COLO829 (cell line): Measurements from ENCODE around the gene SPEN.
"Not testable (repeated sequence)": the region's sequence is repeated elsewhere in the genome, so short reads cannot be mapped to it uniquely, and the experiment has no call there.

Source experiments
- DNase-seq: peaks from one replicate; pipeline ENCODE4 v3.0.0; 2012; ENCODE audit warnings: low spot score

The SPEN gene

DNA sequence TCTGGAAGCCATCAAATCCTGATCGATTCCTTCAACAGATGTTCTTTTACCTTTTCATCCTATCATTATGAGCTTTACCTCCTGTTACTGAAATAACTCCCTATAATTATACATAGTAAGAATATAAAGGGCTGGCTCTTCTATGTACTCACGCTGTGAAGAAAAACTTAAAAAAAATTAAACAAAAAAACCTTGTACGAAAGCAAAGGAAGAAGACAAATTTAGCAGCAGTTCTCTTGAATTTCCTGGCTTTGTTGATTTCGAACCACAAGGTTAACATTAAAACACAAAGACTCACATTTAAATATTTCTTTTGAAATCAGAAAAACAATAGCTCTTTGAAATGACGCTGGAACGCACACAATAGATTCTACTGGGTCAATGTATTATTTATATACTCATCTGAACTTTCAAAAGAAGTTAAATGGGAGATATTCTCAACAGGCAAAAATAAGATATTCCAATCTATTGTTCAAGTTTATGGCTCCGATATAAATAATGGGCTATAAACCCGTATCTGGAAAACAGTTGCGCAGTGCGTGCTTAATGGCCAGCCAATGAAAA is 13.6 kb upstream of the SPEN start:
- no peak for DNase-seq

DNA sequence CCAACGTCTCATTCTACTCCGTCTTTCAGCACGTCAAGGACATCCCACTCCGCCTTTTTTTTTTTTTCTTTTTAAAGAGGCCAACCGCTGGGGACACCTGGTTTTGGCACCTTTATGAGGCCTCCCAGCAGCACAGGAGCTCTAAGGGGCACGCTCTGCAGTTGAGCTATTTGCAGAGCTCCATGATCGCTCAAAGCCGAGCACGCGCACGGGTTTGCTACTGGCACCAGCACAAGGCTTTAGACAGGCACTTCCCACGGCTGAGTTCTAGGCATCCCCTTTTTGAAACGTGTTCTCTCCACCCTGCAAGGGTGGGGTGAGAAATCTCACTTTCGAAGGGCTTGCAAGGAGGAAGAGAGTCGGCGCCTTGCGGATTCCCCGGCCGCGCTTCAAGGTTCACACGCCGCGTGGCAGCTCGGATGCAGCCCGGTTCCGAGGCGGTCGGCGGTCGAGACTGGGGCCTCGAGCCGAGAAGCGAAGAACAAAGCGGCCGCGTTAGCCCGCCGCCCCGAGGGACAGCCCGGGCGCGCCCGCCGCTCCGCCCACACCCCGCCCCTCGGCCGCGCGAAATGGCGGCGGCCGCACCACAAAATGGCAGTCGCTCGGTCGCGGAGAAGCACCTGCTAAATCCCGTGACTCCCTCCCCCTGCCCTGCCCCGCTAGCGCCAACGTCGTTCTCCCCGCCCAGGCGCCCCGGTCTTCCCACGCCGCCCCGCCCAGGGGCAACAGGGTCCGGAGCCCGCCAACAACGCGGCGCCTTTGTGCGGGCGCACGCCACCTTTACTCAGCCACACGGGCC is 12.9 kb upstream of the SPEN start:
- DNase-seq, result peak; percentile 72

DNA sequence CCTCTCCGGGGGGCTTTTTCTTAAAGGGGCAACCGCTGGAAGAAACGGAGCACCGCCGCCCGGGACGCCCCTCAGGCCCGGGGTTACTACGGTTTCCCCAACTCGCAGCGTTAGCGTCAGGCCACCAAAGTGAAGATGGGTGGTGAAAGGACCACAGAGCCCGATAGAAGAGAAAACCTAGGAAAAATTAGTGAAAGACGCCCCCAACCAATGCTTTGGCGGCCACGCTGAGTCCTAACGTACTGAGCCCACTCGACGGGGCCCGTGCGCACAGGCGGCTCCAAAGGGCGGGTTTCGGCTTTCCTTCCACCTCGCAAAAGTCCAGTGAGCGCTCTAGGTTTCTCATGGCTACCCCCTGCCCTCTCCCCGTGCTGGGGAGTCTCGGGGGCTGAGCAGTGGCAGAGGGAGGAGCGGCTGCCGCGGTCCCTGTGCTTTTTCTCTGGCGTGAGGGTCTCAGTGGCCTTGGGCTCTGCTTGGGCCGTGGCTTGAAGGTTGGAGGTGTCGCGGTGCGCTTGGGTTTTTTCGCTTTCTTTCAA is 12.2 kb upstream of the SPEN start:
- DNase-seq, result no peak

DNA sequence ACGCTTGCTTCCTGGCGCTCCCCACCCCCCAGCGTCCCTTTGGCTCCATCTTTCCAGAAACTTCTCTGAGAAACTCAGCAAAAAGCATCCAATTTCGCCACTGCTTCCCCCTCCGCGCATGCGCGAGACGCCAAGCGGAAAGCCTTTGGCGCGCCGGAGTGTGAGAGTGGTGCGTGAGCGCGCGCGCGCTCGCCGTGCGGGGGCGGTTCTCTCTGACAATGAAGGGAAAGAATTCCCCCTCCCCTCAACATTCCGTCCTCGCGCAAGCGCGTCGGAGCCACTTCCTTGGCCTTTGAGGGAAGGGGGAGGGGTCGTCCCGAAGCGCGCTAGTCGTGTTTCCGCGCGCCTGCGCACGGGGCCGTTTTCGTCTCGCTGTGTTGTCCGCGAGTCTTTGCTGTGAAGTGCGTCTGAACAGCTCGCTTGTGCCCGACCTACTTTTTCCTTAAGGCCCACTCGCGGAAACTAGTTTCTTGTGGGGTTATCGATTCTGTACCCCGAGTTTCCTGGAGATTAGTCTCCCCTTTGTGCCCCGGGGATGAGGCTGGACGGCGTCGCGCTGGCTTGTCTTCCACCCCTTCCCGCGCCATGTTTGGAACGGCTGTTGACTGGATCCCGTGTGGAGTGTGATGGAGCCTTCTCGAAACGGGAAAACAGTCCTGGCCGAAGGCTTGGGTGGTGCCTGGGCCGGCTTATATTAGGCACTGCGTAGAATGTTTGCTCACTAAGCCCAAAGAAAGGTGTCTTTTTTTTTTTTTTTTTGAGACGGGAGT is 11.6 kb upstream of the SPEN start:
- peak; percentile 98 for DNase-seq

DNA sequence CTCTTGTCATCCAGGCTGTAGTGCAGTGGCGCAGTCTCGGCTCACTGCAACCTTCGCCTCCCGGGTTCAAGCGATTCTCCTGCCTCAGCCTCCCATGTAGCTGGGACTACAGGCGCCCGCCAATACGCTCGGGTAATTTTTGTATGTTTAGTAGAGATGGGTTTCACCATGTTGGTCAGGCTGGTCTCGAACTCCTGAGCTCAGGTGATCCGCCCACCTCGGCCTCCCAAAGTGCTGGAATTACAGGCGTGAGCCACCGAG is 11.1 kb upstream of the SPEN start:
- DNase-seq, result not testable (repeated sequence)

DNA sequence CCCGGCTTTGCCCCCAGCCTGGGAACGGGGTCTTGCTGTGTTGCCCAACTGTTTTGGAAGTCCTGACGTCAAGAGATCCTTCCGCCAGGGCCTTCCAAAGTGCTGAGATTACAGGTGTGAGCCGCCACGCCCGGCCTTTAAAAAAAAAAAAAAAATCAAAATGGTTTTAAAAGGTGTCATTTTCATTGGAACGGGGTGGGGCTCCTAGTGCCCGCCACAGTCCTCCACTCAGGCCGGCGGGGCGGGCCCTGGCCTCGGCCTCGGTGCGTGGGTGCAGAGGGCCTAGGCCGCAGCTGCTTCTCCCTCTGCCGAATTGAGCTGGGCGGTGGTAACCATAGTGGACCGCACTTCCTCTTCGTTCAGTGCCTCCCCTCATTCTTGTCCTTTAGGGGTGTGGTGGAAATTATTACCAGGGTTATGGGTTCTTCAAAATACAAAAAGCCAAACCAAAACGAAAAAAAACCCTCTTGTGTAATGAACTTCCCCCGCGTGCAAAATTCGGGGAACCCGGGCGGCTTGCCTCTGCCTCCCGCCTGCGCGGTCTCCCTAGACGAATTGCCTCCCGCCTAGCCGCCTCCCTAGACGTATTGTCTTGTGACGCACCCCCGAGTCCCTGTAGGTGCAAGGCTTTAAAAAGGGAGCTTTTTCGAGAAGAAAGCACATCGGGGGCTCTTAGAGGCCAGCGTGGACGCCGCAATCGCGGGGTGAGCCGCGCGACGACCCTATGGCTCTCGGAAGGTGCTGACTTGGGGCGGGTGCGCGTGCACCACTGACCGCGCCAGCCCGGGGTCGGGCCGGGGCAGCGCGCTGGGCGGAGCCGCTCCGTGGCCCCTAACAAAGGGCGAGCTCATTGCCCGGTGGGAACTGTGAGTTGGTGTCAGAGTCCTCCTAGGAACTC is 10.5 kb upstream of the SPEN start:
- no peak for DNase-seq

DNA sequence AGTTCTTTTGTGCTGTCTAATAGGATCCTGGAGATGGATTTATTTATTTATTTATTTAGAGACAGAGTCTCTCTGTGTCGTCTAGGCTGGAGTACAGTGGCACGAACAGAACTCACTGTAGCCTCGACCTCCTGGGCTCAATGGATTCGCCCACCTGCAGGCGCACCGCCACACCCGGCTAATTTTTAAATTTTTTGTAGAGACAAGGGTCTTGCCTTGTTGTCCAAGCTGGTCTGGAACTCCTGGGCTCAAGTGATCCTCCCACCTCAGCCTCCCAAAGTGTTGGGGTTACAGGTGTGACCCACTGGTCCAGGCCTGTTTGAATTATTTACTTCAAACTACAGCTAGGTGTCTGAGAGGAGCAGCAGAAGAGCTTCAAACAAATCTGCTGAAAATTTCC is 9.6 kb upstream of the SPEN start:
- no peak for DNase-seq

DNA sequence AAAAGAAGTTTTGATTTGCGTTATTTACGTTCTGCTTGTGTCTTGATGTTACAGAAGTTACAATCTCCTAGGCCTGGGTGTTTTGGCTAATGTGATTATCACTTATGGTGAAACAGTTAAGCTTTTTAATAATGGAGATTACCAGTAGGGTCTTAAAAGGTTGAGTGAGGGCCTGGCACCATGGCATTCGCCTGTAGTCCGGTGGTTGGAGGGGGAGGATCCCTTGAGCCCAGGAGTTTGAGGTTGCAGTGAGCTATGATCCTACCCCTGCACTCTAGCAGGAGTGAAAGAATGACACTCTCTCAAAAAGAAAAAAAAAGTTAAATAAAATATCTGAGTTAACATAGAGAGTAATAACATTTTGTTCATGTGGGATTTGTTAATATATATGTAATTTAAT is 8.8 kb upstream of the SPEN start:
- no peak for DNase-seq

DNA sequence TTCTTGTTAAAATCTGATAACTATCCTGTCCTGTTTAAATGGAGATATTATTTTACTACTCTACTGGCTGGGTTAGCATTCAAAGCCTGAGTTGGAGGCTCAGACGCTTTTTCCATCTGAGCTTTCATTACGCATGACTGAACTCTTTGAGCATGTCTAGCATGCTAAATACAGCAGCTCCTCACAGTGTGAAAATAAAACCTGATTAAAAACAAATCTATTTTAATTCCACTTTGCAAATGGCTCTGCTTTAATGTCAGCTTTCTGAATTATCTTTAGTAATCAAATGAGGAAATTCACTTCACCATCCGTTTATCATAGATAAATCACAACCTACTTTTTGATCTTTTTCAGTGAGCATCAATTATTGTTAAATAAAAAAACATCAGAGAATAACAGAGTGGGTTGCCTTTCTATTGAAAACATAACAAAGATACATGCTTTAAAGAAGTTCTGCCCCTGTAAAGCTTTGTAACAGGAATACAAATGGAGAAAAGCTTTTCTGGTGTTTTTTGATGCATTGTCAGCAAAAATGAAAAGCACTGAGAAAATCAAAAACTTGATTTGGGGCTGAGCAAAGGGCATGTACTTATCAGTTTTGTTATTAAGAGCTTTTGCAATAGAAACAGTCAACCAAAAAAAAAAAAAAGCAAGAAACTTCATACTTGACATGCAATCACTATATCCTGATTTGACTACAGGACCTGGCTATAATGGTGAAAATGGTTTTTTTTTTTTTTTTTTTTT is 3.5 kb upstream of the SPEN start:
- DNase-seq, result no peak

DNA sequence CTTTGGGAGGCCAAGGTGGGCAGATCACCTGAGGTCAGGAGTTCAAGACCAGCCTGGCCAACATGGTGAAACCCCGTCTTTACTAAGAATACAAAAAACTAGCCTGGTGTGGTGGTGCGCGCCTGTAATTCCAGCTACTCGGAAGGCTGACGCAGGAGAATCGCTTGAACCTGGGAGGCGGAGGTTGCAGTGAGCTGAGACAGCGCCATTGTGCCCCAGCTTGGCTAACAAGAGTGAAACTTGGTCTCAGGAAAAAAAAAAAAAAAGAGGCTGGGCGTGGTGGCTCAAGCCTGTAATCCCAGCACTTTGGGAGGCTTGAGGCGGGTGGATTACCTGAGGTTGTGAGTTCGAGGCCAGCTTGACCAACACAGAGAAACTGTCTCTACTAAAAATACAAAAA is 1.5 kb upstream of the SPEN start:
- DNase-seq, result not testable (repeated sequence)

DNA sequence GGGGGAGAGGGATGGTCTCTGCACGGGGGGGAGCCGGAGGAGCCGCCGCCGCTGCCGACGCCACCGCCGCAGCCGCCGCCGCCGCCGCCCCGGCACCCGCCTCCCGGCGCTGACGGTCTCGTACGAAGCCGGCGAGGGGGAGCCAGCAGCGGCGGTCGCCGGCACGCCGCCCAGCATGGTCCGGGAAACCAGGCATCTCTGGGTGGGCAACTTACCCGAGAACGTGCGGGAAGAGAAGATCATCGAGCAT is 311 bp downstream of the SPEN start:
- no peak for DNase-seq

DNA sequence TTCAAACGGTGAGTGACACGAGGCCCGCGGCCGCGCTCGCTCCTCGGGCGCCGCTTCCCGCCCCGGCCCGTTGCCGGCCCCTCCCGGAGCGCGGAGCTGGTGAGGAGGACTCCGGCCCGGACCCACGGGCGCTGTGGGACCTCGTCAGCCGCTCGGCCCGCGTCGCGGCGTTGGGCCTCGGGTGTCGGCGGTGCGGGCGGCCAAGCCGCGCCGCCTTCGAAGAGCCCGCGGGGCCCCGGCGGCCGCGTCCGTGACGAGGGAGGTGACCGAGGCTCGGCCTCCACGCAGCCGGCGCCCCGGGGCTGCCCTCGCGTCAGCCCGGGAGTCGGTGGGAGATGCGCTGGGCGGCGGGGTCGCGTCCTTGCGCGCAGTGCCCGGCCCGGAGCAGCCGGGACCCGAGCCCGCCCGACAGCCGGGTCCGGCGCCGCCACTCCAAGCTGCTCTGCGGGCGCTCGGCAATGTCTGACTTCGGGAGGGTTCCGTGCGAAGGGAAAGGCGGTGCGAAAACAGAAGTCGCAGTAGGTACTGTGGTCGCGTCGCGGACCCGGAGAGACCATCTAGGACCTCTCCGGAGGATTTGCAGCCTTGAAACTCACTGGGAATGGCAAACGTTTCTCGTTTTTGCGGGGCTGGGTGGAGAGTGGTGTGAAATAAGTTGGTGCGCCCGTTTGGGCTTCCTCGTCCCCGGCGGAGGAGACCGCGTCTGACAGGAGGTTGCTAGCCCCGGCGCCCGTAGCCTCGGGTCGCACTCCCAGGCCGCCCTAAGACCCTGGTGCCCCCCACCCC is 829 bp downstream of the SPEN start:
- no peak for DNase-seq

DNA sequence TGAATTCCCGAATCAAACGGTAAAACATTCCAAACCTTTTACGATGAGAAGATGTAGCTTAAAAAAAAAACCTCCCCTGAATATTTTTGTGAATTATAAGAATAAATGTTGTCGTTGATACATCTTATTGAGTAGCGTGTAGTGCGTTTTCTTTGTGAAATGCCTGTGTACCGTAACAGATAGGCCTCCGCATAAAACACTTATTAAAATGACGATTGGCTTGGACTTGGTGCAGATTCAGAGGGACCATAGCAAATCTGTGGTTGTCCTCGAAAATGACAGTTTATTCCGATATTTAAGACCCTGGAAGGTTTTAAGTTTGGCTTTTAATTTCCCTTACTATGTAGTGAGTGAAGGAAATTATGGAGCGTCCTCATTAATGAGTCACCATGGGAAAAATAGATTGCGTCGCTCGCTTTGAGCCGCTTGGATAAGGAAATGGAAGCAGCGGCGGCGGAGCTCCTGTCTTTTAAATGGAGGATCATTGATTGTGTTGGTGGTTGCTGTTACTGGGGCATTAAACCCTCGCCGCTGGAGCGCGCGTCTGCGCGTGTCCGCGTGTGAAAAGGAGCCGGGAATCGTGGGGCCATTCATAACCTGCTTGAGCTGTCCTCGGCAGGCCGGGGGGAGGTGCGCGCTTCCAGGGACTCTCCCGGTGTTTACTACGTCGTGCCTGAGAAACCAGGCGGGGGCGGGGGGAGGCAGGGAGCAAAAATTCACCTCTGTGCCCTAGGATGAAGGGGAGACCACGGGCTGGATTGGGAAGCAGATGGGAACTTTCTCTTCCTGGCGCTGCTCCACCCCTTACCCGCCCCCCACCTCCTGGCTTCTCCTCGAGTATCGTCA is 1.6 kb downstream of the SPEN start:
- no peak for DNase-seq

DNA sequence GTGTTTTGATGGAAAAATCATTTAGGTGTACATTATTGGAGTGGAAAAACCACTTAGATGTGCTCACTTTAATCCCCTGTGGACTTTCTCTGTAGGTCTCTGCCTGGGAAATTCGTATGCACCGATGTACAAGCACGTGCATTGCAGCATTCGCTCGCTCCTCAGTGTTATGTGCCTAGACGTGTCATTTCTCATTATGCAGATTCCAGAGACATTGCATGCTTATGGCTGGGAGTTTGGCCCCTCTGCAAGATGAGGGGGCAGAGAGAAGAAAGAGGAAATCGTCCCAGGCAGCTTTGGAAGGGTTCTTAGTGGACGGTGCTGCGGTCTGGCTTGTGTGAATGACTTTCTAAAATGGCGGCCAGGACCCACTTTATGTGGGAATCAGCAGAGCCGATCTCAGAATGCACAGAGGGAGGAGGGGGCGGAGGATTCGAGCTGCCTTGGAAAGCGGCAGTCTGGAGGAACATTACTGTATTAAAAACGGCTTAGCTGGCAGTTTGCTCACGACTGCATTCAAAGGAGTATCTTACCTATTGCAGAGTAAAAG is 2.3 kb downstream of the SPEN start:
- DNase-seq, result no peak

DNA sequence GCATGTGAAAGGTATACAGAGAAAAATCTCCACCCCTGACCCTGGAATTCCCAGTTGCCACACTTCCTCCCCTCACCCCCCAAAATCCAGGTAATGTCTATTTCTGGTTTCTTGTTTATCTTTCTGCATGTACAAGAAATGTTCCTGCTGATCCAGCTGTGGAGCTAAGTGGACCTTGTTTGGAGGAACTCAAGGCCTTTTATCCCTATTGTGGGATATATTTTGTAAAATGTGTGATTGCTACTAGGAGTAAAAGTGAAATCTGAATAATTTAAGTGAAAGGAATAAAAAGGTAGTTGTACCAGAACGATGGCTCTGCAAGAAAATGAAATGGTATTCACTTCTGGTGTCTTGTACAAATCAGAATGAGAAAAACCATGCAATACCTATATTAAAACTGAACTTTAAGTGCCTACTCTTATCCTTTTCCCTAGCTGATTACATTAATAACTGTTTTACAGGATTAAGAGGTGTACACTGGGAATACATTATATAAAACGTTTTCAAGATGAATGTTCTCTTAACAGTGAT is 3.0 kb downstream of the SPEN start:
- DNase-seq, result no peak

DNA sequence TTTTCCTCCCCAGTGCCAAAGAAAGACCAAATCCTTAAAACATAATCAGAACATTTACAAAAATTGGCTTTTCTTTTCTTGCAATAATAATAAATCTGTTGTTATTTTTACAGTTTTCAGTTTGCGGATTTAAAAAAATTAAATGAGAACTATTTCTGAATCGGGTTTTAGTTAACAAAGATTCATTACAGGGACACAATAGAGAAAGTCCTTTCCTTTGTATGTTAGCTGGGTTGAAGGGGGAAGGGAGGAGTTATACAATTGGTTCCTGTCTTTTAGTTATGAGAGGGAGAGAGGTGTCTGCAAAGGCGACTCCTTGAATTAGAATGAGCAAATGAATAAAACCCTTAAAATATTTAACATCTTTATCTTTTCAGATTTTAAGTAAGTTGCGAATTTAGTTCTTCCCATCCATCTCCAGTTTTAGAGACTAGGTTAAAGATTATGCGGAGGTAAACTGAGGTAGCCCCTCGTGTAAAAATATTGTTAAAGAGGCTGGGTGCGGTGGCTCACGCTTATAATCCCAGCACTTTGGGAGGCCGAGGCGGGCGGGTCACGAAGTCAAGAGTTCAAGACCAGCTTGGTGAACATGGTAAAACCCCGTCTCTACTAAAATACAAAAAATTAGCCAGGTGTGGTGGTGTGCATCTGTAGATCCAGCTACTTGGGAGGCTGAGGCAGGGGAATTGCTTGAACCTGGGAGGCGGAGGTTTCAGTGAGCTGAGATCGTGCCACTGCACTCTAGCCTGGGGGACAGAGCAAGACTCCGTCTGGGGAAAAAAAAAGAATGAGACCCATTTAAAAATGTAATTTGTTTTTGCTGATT is 3.9 kb downstream of the SPEN start:
- no peak for DNase-seq

DNA sequence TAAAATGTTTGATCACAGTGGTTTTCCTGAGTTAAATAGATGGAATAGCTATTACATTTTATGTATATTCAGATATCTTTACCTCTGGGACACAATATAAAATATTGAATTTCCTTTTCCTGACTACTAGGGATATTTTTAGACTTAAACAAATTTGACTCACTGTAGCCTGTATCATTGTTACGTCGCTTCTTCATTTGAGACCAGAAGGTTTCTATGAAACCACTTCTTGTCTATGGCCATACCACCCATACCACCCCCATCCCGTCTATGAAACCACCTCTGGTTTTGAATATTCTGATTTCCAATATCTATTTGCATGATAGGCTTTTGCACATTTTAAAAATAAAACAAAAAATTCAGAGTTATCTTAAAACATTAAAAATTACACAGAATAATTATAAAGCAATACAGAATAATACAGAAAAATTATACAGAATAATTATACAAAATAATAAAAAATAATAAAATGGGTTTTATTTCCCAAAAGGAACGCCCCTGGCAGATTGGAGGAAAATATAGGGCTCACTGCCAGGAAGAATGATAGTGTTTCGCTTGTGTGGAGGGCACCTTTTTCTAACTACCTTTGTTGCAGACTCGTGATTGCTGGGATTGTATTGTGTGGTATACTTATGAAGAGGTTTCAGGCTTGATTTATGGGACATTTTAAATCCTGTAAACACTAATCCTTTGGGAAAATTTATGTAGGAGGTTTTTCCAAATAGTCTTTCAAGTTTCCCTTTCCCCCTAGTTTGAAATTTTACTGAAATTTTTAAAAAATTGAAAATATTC is 4.7 kb downstream of the SPEN start:
- DNase-seq, result no peak

DNA sequence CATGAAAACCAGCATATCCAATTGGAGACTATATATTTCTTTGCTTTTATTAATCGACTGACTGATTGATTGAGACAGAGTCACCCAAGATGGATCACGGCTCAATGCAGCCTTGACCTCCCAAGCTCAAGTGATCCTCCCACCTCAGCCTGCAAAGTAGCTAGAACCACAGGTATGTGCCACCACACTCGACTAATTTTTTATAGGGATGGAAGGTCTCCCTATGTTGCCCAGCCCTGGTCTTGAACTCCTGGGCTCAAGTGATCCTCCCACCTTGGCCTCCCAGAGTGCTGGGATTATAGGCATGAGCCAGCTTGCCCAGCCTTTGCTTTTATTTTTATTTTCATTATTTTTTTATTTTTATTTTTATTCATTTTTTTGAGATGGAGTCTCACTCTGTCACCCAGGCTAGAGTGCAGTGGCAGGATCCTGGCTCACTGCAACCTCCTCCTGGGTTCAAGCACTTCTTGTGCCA is 5.4 kb downstream of the SPEN start:
- DNase-seq, result no peak
